HG02623 (cell line): ENCODE results near the gene RAB42.

Experiments used
- ATAC-seq: cut with Tn5 transposase; IDR thresholded peaks from one replicate; pipeline ENCODE4 v1.9.1; 2021; ENCODE audit warnings: moderate library complexity; ENCODE audit not compliant: unreplicated experiment

The RAB42 gene

DNA sequence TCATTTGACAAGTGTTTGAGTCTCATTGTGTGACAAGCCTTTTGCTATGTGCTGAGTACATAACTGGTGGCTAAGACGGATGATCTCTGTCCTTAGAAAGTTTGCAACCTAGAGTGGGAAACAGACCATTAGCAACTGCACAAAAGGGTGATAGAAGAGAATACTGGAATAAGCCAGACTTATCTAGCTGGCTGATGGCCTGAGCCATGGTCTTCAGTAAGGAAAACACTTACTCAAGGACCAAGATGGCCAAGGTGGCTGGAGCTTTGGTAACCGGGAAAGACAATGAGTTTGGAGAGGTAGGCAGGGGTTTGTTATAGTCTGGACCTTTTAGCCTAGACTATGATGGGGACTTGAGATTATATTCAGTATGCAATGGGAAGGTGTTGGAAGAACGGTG is 52.4 kb downstream of the RAB42 start:
- ATAC-seq, result no peak
